HG02981 (cell line): Measurements from ENCODE around the gene ZNF155.

Experiments used
- ATAC-seq: cut with Tn5 transposase; IDR thresholded peaks from one replicate; pipeline ENCODE4 v1.9.1; 2021; ENCODE audit warnings: mild to moderate bottlenecking, moderate library complexity; ENCODE audit not compliant: unreplicated experiment

ZNF155 gene

GRCh38 chr19:44003461-44004009 lies 19.5 kb downstream of the ZNF155 start:
- ATAC-seq = peak; percentile 20

DNA sequence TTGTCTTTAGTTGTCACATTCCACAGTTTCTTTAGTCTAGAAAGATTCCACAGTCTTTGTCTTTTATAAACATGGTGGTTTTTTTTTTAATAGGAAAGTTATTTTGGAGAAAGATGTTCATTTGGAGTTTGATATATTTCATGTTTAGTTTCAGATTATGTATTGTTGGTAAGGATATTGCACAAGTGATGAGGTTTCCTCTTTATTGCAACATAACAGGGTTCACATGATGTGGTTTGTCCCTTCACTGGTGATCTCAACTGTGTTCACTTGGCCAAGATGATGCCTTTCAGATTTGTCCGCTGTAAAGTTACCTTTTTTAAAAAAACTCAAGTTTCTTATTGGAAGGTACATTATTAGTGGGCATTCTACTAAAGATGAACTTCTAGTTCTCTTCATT lies 22.0 kb downstream of the ZNF155 start:
- ATAC-seq = no peak

- no peak for ATAC-seq
Observed at GRCh38 chr19:44007473-44007872, 23.5 kb downstream of the ZNF155 start.

GRCh38 chr19:44010468-44010867 lies 26.5 kb downstream of the ZNF155 start:
- no peak for ATAC-seq

DNA sequence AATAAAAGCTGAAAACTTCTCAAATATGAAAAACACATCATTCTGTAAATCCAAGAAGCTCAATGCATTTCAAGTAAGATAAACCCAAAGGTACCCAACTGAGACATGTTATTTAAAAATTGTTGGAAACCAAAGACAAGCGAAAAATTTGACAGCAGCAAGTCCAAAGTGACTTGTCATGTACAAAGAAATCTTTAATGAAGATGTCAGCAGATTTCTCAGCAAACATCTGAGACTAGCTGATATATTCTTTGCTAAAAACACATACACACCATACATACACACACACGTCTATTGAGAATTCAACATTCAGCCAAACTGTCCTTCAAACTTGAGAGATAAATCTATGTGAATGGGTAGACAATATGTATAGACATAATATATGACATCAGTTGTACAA lies 35.5 kb downstream of the ZNF155 start:
- ATAC-seq = no peak

- ATAC-seq = no peak
Observed at GRCh38 chr19:44021221-44021620, 37.2 kb downstream of the ZNF155 start.

DNA sequence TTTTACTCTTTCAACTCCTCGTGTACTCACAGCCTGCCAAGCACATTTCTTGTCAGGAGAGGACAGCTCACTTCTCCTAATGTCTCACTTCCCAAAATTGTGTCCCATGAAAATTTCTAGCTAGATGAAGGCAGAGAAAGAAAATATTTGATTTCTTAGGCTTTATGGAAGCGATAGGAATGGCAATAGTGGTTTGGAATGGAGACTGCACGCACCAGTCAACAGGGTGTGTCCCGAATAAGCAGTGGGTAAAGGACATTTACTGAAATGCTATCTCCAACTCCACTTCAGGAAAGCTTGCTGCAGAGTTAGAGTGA lies 40.9 kb downstream of the ZNF155 start:
- no peak for ATAC-seq

- peak; percentile 97 for ATAC-seq
Observed at GRCh38 chr19:44025217-44025936, 41.4 kb downstream of the ZNF155 start, which contains the start of gene ZNF222. ZNF222 (plus strand) TSS chr19:44025379; CDS start chr19:44025437, 58 bp downstream.

DNA sequence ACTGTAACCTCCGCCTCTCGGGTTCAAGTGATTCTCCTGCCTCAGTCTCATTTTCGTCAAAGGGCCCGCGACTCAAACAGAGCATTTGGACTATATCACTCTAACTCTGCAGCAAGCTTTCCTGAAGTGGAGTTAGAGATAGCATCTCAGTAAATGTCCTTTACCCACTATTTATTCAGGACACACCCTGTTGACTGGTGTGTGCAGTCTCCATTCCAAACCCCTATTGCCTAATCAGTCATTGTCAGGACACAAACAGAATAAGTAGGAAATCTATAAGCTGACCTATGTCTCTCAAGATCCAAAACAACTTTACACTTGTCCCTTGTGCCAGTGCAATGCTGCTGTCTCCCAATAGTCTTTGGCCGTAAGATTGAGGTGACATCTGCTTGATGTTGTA lies 42.6 kb downstream of the ZNF155 start:
- ATAC-seq = no peak

- ATAC-seq = no peak
Observed at GRCh38 chr19:44032001-44032610, 48.1 kb downstream of the ZNF155 start.

DNA sequence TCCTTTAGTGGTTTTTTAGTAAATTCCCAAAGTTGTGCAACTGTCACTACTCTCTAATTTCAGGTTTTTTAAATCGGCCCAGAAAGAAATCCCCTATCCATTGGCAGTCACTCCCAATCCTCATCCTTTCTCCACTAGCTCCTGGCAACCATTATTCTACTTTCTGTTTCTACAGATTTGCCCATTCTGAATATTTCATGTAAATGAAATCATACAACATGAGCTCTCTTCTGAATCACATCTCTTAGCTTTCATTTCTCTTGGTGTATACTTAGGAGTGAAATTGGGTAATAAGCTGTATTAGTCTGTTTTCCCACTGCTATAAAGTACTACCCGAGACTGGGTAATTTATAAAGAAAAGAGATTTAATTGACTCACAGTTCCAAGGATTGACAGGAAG lies 58.2 kb downstream of the ZNF155 start:
- ATAC-seq = no peak
